AG04449 (cell line): ENCODE measurements around the gene CCDC28A.

Experiments
- CTCF ChIA-PET: fragments of 350-600 bp; formaldehyde crosslinking; extraction: SDS; loops from one replicate; lab custom pipeline; 2021; ENCODE audit warnings: antibody characterized with exemption; lab: Yijun Ruan, JAX
- POLR2A ChIA-PET: fragments of 400-600, 350-600 bp; formaldehyde crosslinking; extraction: SDS; loops from one replicate; lab custom pipeline; 2020; ENCODE audit warnings: antibody characterized with exemption, inconsistent platforms; lab: Yijun Ruan, JAX
- DNase-seq: peaks from one replicate; pipeline ENCODE4 v3.0.0-alpha.2; 2010; ENCODE audit warnings: low read depth, low spot score
- H3K4me3 ChIP-seq: 2 replicates; pipeline ENCODE4 v1.5.1; 2011; ENCODE audit warnings: low read depth, mild to moderate bottlenecking, control low read depth, low read length
- TF ChIP-seq, protein P1 (sequence below): IDR thresholded peaks from one replicate; pipeline ENCODE4 v1.5.1; 2011; ENCODE audit warnings: mild to moderate bottlenecking, moderate library complexity, low read length, control low read depth, inconsistent platforms; ENCODE audit not compliant: insufficient read depth; ENCODE audit errors: missing control alignments

The CCDC28A gene

DNA sequence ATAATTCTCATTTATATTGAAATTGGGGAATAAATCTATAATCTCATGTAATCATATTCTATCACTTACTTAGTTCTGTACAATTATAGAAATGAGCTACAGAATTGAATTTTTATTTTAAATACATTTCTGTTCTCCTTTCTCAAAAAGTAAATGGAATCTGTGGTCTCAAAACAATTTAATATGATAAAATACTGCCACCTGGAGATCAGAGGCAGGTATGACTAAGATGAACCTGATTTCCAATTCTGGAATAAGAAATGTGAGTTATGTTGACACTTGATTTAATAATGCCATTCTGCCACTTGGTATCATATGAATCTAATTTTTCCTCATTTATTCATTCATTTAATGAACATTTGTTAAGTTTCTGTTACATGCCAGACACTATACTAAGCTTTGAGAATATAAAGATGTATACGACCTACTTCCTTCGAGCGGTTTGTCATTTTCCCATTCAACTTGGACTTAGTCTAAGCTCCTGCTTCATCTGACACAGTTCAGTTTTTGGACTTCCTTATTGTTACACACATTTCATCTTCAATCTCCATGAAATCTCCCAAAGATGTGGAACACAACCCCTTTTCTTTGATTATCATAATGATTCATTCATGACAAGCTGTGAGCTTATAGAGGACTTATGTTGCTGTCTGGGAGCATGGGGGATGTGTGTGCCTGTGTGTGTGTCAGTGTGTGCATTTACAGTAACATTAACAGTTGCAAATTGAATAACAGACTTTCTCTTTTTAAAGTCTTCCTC lies 7.5 kb upstream of the CCDC28A start:
- POLR2A ChIA-PET, result no interaction called here
- CTCF ChIA-PET, result interaction anchor here (0.7 to 16.4 kb wide), 38 partner anchors 8 to 658 kb away, joined by 3 to 396 read pairs (median 4); no protein-coding TSS in a partner anchor
- no peak for DNase-seq
- TF ChIP-seq, protein P1, sequence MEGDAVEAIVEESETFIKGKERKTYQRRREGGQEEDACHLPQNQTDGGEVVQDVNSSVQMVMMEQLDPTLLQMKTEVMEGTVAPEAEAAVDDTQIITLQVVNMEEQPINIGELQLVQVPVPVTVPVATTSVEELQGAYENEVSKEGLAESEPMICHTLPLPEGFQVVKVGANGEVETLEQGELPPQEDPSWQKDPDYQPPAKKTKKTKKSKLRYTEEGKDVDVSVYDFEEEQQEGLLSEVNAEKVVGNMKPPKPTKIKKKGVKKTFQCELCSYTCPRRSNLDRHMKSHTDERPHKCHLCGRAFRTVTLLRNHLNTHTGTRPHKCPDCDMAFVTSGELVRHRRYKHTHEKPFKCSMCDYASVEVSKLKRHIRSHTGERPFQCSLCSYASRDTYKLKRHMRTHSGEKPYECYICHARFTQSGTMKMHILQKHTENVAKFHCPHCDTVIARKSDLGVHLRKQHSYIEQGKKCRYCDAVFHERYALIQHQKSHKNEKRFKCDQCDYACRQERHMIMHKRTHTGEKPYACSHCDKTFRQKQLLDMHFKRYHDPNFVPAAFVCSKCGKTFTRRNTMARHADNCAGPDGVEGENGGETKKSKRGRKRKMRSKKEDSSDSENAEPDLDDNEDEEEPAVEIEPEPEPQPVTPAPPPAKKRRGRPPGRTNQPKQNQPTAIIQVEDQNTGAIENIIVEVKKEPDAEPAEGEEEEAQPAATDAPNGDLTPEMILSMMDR, result peak; percentile 31
- no peak overlapping the region for H3K4me3 ChIP-seq

DNA sequence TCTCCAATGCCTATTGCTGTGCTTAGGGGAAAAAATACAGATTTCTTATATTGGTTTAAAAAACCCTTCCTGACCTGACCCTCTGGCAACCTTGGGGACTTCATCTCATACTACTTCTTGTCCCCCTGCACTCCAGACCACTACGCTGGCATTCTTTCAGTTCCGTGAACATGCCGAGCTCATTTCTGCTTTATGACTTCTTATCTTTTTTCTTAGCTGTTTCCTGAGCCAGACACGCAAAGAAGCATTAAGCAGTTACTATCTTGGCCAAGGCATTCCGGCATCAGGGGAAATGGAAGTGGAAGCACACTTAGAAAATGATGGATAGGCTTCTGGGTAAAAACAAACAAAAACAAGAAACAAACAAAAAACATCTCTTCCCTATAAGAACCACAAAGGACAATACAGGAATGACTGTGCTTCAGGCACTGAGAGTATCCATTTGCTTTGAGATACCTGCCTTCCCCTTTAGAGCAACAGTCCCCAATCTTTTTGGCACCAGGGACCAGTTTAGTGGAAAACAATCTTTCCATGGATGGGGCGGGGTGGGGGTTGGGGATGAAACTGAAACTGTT lies 4.4 kb upstream of the CCDC28A start:
- TF ChIP-seq, protein P1, result no peak
- DNase-seq, result no peak
- CTCF ChIA-PET, result interaction anchor here (1.0 to 16.4 kb wide), 7 partner anchors 11 to 653 kb away, joined by 3 to 396 read pairs (median 5); no protein-coding TSS in a partner anchor
- no peak overlapping the region for H3K4me3 ChIP-seq
- POLR2A ChIA-PET, result no interaction called here

DNA sequence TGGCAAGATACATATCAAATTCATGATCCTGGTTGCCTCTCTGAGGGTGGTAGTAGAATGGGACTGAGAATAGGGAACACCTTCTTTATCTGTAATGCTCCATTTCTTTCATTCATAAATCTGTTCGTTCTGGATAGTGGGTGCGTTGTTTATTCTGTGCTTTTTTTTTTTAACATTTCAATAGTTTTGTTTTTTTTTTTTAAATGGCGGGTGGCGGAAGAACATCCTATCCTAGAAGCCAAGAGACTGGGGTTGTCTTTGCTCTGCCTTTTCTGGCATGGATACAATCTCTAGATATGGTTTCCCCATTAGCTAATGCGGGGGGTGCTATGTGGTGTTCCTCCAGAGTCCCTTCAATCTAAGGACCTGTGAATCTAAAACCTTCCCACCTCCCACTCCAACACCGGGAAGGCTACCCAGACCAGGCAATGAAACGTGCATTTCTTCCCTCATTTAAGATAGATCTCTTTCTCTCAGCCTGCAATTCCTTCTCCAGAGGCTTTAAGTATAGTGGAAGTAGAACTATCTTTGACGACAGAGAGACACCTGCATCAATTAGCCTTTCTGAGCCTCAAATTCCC lies 883 bp upstream of the CCDC28A start:
- no peak for DNase-seq
- ChIA-PET CTCF (interaction anchor here (0.8 to 16.4 kb wide), 4 partner anchors 11 to 658 kb away, joined by 3 to 396 read pairs (median 6); no protein-coding TSS in a partner anchor), POLR2A (no interaction called here)
- TF ChIP-seq, protein P1, result no peak
- H3K4me3 ChIP-seq, result peak overlapping the region; percentile 98

DNA sequence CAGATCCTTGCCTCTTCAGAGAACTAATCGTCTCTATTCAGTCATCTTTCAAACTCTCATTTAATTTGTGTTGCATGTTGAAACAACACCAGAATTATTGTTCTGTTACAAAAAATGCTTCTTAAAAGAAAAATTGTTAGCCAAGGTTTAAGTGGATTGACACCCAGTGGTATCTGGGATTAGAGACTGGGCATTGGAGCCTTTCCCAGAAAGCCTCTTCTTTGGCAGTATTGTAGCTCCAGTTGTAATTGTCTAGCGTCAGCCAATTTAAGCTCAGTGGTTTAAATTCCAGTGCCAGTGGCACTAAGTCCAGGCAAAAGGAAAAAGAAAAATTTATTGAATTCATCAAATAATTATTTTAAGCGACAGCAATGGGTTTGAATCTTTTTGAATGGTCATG lies 801 bp downstream of the CCDC28A start:
- ChIA-PET POLR2A (no interaction called here), CTCF (interaction anchor here (0.7 to 16.4 kb wide), 2 partner anchors 8 to 183 kb away, joined by 3 to 396 read pairs; no protein-coding TSS in a partner anchor)
- TF ChIP-seq, protein P1, result no peak
- DNase-seq, result no peak
- peak overlapping the region; percentile 98 for H3K4me3 ChIP-seq

DNA sequence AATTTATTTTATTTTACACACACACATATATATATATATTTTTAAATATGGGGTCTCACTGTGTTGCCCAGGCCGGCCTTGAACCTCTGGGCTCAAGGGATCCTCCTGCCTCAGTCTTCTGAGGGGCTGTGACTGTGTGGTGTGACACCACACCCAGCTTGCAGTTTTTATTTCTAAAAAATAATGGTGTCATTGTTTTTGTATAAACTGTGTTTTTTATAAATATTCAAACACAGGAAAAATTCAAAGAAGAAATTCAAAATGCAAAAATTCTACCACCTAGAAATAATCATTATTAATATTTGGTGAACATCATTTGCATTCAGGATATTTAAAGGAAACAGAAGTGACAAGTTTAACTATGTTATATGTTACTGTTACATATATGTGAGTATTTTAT lies 3.1 kb downstream of the CCDC28A start:
- ChIA-PET CTCF (interaction anchor here (2.4 to 16.4 kb wide), 2 partner anchors 11 to 186 kb away, joined by 9 to 396 read pairs; no protein-coding TSS in a partner anchor), POLR2A (no interaction called here)
- DNase-seq, result no peak
- TF ChIP-seq, protein P1, result no peak
- no peak overlapping the region for H3K4me3 ChIP-seq

DNA sequence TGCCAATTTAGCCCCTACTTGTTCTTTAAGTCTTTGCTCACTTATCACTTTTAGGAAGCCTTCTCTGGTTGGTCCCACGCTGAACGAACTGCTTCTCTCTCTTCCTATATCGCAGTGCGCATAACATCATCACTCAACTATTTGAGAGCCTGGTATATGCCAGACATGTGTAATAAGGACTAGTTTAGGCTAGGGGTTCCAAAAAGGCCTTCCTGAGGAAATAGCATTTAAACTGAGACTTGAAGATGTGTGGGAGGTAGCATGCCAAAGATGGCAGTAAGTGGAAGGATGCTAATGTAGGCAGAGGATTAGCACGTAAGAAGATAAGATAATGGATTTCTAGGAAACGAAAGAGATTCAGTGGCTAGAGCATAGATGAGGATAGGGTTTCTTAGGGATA lies 4.8 kb downstream of the CCDC28A start:
- ChIA-PET CTCF (interaction anchor here (1.3 kb wide), 1 partner anchor 13 kb away, joined by 3 read pairs; no protein-coding TSS in a partner anchor), POLR2A (no interaction called here)
- H3K4me3 ChIP-seq, result no peak overlapping the region
- TF ChIP-seq, protein P1, result no peak
- DNase-seq, result no peak
